ENCODE measurements around the gene IL10RA. TPM values are rescaled to one million over a fixed set of nuclear protein-coding genes. Genes with fewer than 3 reads are reported as not detected.
A peak's percentile ranks its signal among the peaks of the same experiment; 100 is the strongest.
"Not testable (repeated sequence)": the region's sequence is repeated elsewhere in the genome, so short reads cannot be mapped to it uniquely, and the experiment has no call there.

Gene IL10RA
- total RNA-seq, 1 donor from 2014 or later, result 9.1 TPM

GRCh38 chr11:117962826-117963225, 23.4 kb upstream of the IL10RA start:
- DNase-seq, result no peak

GRCh38 chr11:117966908-117967307, 19.3 kb upstream of the IL10RA start:
- DNase-seq, result no peak

GRCh38 chr11:117969160-117969991, 16.8 kb upstream of the IL10RA start:
- no peak for DNase-seq

- DNase-seq, result no peak
These were observed 15.7 kb upstream of the IL10RA start for GRCh38 chr11:117970400-117971024.

- DNase-seq, result no peak
These were observed 14.2 kb upstream of the IL10RA start for GRCh38 chr11:117972044-117972443.

- DNase-seq, result peak; percentile 30
These were observed 13.3 kb upstream of the IL10RA start for GRCh38 chr11:117972629-117973502.

- no peak for DNase-seq
These were observed 12.7 kb upstream of the IL10RA start for GRCh38 chr11:117973503-117973860.

GRCh38 chr11:117976445-117976844, 9.7 kb upstream of the IL10RA start:
- no peak for DNase-seq

GRCh38 chr11:117977029-117977428, 9.2 kb upstream of the IL10RA start:
- DNase-seq, result no peak

- not testable (repeated sequence) for DNase-seq
These were observed 8.5 kb upstream of the IL10RA start for GRCh38 chr11:117977612-117978264.

GRCh38 chr11:117978291-117978910, 7.8 kb upstream of the IL10RA start:
- DNase-seq, result not testable (repeated sequence)

GRCh38 chr11:117978991-117979390, 7.2 kb upstream of the IL10RA start:
- DNase-seq, result no peak

- DNase-seq, result no peak
These were observed 6.5 kb upstream of the IL10RA start for GRCh38 chr11:117979481-117980211.

GRCh38 chr11:117980280-117980679, 5.9 kb upstream of the IL10RA start:
- DNase-seq, result no peak

- no peak for DNase-seq
These were observed 5.5 kb upstream of the IL10RA start for GRCh38 chr11:117980720-117981119.

- DNase-seq, result no peak
These were observed 3.1 kb upstream of the IL10RA start for GRCh38 chr11:117983163-117983475.

- DNase-seq, result no peak
These were observed 1.7 kb upstream of the IL10RA start for GRCh38 chr11:117984476-117984875.

GRCh38 chr11:117986981-117987574, 884 bp downstream of the IL10RA start:
- no peak for DNase-seq

- no peak for DNase-seq
These were observed 3.3 kb downstream of the IL10RA start for GRCh38 chr11:117989351-117990102.

GRCh38 chr11:117992136-117992535, 5.9 kb downstream of the IL10RA start:
- DNase-seq, result no peak
